ENCODE results near the gene IMPA2.
"Not testable (repeated sequence)": the region's sequence is repeated elsewhere in the genome, so short reads cannot be mapped to it uniquely, and the experiment has no call there.

Gene IMPA2

DNA sequence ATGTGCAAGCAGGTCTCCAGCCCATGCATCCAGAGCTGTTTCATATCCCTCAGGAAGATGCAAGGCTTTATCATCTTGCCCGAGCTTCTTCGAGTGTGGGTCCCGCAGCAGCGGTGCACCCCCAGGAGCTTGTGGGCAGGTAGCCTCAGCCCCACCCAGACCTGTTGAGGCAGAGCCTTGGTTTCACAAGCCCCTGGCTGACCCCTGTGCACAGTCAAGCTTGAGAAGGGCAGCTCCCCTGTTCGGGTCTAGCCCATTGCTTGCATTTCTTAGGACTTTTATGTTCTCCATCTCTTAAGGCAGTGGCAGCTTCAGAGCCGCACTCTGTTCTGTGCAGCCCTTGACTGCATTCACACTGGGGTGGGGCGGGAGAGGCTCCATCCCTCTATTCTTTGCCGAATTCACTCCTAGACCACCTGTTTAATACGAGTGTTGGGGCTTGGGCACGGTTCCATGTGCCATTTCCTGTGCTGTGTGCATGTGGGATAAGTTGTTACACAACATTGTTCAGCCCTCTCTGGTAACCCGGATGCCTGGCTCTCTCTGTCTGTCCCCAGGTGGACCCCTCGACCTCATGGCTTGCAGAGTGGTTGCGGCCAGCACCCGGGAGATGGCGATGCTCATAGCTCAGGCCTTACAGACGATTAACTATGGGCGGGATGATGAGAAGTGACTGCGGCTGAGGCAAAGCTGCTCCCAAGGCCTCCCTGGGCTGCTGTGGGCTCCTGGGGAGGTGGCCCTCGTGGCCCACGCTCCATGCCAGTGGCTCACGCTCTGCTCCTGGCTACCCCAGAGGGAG, 48.7 kb downstream of the IMPA2 start:
- DNase-seq (ENCODE audit: low spot score) = no peak

DNA sequence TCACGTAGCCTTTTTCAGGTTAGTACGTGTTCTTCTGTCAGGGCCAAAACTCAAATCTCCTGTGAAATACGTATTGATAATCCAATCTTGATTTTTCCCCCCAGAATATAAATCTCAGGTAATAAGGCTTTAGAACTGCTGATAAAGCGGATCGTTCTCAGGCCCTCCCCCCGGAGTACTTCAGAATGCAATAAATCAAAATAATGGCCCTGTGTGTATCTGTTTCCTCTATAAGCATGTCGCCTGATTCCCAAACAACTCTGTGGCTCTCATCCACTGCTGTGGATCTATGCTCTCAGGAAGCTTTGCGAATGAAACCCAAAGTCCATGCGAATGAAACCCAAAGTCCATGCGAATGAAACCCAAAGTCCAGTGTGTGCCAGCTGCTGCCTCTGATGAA, 49.4 kb downstream of the IMPA2 start:
- DNase-seq (ENCODE audit: low spot score) = no peak

DNA sequence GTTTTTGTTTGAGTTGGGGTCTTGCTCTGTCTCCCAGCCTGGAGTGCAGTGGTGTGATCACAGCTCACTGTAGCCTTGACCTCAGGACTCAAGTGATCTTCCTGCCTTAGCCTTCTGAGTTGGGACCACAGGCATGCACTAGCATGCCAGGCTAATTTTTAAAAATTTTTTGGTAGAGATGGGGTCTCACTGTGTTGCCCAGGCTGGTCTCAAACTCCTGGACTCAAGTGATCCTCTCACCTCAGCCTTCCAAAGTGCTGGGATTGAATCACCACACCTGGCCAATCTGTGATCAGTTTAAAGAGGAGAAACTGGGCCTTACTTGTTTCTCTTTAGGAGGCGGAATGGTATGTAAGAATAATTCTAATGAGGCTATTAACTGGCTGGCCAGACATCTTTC, 49.9 kb downstream of the IMPA2 start:
- DNase-seq (ENCODE audit: low spot score) = no peak

DNA sequence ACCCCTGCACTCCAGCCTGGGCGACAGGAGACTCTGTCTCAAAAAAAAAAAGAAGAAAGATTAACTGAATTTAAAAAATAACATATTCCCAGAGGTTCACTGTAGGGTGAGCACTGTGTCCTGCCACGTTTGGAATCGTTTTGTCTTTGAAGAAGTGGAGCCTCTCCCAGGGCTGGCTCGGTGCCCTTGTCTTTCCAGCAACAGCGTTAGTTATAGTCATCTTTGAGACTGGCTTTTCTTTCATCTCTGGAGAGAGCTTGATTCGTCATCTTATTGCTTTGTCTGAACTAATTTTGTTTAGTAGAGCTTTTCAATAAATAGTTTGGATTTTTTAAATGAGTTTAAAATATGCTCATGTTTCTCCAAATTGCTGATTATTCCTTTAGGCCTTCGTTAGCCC, 50.5 kb downstream of the IMPA2 start:
- no peak for DNase-seq (ENCODE audit: low spot score)

DNA sequence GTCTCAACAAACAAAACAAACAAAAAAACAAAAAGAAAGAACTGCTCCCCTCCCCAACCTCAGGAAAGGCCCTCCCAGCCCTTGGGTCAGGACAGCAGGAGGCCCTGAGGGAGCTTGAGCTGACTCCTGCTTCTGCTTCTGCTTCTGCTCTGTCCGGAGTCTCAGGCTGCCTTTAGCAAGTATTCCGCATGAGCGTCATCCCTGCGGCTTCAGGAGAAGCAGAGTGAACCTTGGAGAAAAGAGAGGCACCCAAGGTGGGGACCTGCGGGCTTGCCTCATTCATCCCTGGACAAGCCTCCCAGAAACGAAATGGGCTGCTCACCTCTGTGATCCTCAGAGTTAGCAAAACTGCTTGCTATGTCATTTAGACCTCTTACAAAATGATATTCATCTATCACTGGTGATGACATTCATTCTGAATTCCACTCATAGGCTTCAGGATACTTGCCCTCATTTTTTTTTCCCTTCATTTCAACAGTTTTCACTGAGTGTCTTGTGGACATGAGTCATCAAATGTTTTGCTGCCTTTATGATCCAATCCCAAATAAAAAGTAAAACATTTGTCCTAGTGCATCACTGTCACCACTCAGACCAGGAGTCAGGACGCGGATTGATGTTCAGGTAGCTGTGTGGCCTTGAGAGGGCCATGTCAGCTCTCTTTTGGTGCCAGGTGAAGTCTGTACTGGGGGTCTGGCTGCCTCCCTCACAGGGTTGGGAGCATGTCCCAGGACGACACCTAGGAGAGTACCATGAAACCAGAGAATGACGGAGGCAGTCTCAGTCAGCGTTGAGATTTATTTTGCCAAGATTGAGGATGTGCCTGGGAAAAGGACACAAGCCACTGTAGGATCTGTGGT, 51.7 kb downstream of the IMPA2 start:
- peak; percentile 18 for DNase-seq (ENCODE audit: low spot score)

DNA sequence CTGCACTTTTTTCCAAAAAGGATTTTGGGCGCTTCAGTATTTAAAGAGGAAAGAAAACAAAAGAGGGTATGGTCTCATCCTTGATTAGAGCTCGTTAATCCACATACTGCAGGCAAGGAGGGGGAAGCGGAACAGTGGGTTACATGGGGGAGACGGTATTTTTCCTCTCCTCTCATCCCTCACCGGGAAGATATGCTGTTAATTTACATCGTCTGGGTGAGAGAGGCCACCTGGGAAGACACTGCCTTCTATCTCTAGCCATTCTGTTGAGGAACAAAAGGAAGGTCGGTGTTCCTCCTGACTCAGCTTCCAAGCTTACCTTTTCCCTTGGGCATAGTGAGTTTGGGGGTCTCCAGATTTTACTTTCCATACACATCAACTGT, 52.3 kb downstream of the IMPA2 start:
- no peak for DNase-seq (ENCODE audit: low spot score)

DNA sequence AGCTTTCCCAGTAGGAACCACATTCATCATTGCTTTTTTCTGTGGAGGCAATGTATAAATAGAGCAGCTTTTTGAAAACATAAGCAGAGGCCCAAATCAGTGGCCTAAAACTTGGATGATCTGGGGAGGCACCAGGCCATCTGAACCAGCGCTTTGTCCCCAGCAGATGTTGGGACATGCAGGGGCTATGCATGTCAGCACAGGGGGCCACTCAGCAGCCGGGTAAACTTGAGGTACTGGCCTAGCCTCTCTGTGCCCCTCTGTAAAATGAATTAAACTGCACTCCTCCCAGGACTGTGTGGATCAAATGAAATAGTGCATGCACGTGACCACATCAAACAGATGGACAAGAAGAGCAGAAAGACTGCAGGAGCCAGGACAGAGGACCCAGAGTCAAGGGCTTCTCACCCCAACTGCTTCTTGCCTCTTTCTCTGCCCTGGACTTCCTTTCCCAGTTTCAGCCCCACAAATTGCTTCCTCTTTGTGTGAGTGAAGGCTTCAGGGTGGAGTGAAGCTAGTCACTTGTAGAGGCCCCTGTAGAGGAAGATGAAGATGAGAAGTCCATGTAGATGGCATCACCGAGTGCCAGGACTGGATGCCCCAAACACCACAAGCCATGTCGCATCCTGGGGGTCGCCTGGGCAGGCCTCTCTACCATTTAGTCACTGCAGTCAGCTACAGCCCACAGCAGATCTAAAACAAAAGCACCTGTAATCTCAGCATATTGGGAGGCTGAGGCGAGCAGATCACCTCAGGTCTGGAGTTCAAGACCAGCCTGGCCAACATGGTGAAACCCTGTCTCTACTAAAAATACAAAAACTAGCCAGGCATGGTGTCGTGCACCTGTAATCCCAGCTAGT, 53.2 kb downstream of the IMPA2 start:
- no peak for DNase-seq (ENCODE audit: low spot score)

DNA sequence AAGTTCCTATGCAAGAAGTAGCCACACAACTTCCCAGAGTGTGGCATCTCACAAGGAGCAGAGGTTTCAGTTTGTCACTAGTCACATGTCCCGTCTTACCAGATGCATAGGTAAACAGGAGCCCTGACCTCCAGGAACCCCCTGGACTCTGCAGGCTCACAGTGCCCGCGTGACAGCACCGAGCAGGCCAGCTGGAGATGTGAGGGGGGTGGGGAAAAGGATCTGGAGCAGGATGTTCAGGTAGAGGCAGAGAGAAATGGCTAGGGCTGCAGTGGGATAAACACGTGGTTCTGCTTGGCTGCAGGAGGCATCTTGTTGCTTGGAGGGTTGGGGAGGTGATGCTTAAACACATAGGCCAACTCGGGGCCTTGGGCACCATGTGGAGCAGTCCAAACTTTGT, 54.2 kb downstream of the IMPA2 start:
- DNase-seq (ENCODE audit: low spot score) = no peak

DNA sequence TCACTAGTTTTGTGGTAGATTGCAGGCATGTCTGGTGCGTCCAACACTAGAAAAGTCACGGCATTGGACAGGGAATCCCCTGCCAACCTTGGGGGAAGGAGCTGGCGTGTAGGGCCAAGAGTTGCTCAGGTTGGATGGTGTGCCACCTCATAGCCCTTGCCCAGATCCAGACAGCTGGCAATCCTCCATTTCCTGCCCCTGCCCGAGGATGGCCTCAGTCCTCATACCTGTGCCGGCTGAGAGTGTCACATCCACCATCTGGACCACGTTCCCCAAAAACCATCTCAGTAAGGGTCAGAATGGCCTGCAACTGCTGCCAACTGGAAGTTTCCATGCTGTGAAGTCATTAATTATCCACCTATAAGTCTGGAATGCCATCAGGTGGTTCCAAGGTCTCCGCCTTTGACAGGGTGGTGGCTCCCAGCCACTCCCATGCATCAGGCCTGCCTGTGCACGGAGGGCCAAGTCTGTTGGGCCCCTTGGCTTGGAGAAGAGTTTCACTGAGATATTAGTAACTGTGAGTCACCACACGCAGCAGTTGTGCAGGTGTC, 55.0 kb downstream of the IMPA2 start:
- DNase-seq (ENCODE audit: low spot score) = peak; percentile 20

DNA sequence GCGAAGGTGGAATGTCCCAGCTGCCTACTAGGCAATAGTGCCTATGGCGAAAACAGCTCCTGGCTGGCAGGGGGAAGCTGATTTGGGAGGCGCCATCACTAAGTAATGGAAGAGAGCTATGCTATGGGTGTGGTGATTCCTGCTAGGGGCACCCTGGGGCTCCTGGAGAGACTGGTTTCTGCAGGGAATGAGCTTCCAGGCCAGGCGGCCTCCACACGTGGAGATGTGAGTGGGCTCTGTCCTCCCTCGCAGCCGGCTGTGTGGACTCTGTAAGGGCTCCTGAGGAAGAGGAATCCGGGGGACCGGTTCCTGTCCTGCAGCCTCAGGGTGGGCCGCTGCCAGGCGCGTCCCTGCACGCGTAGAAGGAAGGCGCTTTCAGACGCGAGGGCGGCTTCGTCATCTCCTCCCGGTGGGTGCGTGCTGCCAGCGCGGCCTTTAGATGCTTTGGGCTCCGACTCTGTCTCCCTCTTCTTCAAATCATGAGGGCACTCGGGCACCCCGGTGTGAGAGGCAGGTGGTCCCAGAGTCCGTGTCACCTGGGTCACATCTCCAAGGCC, 56.9 kb downstream of the IMPA2 start:
- no peak for DNase-seq (ENCODE audit: low spot score)

DNA sequence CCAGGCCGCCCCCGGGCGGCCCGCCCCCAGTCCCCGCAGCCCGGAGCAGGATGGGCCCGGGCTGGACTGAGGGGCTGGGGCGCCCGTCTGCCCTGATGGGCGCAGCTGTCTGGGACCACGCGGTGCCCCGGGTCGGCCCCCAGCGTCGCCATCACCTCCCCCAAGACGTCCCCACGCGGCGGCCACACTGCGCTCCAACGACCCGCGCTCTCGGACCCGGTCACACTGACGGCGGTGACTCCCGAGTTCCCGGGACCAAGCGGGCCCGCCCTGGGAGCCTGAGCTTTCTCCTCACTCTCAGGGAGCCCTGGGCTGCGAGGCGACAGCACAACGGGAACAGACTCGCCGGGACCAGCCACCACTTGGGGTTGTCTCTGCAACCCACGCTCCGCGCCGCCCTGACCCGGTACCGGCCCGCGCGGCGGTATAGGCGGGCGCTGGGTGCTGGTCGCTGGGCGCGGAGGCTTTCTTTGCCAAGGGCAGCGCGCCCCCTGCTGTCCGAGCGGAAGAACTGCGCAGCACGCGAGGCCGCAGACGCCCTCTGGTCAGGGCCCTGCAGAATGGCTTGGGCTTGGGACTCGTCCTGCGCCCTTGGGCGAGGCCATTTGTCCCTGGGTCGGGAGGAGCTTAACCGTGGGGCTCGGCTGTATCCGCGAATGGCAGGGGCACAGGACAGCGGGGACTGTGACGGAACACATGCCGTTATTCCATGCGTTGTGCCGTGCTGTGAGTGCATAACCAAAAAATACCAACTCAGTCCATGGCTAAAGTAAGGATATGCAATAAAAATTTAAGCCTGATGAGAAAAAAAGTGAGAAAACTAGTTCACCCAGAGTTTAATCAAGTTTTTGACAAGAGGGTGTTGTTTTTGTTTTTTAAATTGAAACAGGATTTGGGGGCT, 57.6 kb downstream of the IMPA2 start:
- DNase-seq (ENCODE audit: low spot score) = peak; percentile 78

DNA sequence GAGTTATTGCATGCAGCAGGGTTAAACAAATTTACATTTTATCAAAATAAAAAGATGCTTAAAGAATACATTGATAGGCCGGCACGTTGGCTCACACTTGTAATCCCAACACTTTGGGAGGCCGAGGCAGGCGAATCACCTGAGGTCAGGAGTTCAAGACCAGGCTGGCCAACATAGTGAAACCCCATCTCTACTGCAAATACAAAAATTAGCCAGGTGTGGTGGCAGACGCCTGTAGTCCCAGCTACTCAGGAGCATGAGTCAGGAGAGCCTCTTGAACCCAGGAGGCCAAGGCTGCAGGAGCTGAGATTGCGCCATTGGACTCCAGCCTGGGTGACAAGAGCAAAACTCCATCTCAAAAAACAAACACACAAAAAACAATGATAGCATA, 58.2 kb downstream of the IMPA2 start:
- DNase-seq (ENCODE audit: low spot score) = not testable (repeated sequence)

DNA sequence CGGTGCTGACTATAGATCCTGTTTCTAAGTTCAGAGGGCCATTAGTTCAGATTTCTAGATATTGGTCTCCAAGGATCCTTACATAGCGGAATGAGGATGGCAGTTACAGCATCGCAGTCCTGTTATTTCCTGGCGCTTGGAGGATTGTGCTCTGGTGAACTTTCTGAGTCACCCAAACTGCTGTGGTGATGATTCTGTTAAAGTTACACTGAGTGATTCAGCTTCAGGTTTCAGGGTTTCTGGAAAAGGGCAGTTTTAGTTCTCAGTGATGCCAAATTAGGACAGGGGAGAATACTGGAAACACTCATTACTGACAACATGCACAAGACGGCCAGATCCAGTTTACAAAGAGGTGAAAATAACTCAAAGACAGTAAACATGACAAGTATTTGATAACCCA, 60.3 kb downstream of the IMPA2 start:
- DNase-seq (ENCODE audit: low spot score) = peak; percentile 93

DNA sequence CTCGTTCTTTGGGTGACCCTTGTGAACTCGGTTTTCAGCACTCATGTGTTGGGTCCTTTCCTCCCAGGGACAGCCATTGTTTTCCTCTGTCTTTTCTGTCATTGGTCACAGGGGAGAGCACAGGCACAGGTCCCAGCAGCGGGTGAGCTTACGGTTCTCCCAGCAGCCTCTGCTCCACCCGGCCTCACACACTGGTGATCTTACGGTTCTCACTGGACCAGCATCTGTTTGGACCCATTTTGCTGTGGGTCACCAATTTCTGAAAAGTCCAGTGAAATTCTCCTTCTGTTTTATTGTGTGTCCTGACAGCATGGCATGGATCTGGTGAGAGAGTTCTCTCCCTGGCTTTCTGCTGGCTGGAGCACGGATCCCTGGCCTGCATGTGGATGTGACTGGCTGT, 62.5 kb downstream of the IMPA2 start:
- no peak for DNase-seq (ENCODE audit: low spot score)

DNA sequence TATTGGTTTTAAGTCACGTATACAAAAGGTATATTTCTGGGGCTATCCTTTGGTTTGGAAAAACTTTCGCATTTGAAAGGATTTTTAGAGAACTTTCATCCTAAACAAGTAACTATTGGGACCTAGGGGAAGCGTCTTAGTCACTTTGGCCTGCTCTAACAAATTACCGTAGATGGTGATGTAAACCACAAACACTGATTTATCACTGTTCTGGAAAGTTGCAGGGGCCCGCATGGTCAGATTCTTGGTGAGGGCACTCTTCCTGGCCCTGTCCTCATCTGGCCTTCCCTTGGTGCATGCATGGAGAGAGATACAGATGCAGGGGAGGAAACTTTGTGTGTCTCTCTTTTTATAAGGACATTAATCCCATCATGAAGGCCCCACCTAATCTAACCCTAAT, 63.3 kb downstream of the IMPA2 start:
- DNase-seq (ENCODE audit: low spot score) = no peak

DNA sequence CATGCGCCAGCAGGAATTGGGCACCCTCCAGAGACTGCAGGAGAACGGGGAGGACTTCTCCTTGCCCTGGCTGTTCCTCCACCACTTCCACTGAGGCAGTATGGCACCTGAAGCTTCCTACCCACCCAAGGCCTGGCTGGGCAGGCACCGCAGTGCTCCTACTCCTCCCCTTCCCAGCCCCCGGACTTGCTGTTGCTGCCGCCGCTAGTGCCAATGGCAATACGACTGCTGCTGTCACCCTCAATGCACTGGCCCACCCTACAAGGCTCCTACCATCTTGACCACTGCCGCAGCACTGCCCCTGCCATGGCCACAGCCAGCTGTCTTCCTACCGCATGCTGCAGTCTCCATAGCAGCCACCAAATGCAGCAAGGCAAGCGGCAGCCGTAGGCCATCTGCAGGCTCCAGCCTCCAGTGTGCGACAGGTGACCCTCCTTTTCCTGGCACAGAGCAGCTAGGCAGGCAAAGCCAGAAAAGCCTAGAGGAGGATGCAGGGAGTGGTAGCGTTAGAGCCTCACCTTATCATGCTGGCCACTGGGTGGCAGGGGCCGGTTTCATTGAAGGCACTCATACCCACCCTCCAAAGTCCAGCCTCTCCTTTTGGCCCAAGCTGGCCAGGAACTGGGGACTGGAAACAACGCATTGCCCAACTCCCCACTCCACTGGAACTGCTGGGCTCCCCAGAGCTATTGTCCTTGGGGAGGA, 64.9 kb downstream of the IMPA2 start:
- DNase-seq (ENCODE audit: low spot score) = no peak

DNA sequence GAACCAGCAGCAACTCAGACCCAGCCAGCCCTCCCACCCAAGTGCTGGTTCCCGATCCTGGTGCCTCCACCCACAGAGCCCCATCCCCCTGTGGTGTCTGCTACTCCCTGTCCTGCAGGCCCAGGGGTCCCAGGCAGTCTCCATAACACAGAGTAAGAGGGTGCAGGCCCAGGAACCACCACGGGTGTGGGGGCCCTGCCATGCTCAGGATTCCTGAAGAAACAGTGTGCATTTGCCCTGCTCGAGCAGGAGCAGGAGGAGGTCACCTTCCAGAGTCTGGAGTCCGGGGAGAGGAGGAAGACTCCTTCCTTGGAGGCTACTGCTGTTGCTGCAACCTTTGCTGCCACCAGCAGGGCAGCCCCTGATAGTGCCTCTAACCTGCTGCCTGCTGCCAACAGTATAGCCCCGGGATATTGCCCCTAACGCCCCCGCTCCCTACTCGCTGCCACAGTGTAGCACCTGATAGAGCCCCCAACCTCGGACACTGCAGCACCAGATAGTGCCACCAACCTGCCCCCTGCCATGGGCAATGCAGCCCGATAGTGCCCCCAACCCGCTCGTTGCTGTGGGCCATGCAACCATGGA, 65.5 kb downstream of the IMPA2 start:
- DNase-seq (ENCODE audit: low spot score) = no peak

DNA sequence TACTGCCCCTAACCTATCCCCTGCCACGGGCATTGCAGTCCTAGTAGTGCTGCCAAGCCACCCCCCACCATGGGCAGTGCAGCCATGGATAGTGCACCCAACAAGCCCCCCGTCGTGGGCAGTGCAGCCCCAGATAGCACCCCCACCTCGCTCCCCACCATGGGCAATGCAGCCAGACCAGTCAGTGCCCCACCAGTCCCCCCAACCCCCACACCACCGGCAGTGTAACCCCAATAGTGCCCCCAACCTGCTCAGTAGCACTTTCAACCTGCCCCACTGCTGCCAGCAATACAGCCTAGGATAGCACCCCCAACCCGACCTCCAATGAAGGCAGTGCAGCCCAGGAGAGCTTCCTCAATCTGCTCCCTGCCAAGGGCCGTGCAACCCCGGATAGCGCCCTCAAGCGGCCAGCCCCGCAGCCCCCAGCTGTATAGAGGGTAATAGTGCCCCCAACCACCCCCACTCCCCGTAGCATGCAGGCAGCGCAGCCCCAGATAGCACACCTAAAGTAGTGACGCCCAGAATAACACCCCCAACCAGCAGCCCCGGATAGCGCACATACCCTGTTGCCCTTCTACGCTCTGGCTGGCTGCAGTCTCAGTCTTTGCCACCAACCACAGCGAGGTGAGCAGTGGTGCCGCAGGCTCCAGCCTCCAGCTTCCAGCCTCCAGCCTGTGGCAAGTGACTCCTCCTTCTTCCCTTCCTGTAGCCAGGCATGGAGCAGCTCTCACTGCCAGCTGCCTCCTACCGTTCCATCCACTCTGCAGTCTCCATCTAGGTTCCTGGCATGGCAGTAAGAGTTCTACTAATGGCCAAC, 66.9 kb downstream of the IMPA2 start:
- DNase-seq (ENCODE audit: low spot score) = no peak

DNA sequence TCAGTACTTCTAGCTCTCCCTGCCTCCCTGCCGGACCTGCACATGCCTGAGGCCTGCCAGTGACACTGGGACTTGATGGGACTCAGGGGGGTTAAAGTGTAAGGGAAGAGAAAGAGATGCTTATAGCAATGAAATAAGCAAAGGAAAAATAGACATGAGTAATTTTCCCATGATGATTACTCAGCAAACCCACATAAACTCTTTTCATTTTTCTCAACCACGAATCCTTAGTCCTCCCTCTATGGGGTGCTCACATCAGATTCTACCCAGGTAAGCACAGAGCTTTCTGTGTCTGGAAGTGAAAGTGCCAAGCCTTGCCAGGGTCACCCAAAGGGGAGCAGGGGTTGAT, 67.5 kb downstream of the IMPA2 start:
- DNase-seq (ENCODE audit: low spot score) = peak; percentile 91
